OCI-LY7 (cell line): Measurements from ENCODE around the gene FOXB1.

Source experiments
- EZH2phosphoT487 ChIP-seq: fragments of 200-600 bp; sonication (generic); IDR thresholded peaks from 2 replicates; pipeline ENCODE4 v1.6.1; 2018; ENCODE audit warnings: low read depth, borderline replicate concordance, mild to moderate bottlenecking, mixed run types, antibody characterized with exemption, low read length, moderate library complexity, mixed read lengths
- TF ChIP-seq, protein P1 (sequence below): fragments of 200-600 bp; sonication (generic); conservative IDR thresholded peaks from 2 replicates; pipeline ENCODE4 v1.5.1; 2014; ENCODE audit warnings: mild to moderate bottlenecking, antibody characterized with exemption, low read length, moderate library complexity, mixed read lengths

GRCh38 chr15:60035344-60035743, 31.2 kb downstream of the FOXB1 start:
- TF ChIP-seq, protein P1, sequence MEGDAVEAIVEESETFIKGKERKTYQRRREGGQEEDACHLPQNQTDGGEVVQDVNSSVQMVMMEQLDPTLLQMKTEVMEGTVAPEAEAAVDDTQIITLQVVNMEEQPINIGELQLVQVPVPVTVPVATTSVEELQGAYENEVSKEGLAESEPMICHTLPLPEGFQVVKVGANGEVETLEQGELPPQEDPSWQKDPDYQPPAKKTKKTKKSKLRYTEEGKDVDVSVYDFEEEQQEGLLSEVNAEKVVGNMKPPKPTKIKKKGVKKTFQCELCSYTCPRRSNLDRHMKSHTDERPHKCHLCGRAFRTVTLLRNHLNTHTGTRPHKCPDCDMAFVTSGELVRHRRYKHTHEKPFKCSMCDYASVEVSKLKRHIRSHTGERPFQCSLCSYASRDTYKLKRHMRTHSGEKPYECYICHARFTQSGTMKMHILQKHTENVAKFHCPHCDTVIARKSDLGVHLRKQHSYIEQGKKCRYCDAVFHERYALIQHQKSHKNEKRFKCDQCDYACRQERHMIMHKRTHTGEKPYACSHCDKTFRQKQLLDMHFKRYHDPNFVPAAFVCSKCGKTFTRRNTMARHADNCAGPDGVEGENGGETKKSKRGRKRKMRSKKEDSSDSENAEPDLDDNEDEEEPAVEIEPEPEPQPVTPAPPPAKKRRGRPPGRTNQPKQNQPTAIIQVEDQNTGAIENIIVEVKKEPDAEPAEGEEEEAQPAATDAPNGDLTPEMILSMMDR: no peak
- TF ChIP-seq EZH2phosphoT487: no peak
